NT2/D1 (cell line): ENCODE data around the gene MBD4.
"Not testable (repeated sequence)": the region's sequence is repeated elsewhere in the genome, so short reads cannot be mapped to it uniquely, and the experiment has no call there.

Experiments
- SUZ12 ChIP-seq: IDR thresholded peaks from 2 replicates; pipeline ENCODE4 v1.6.1; 2011; ENCODE audit not compliant: insufficient read length, insufficient read depth; ENCODE audit errors: extremely low read depth
- YY1 ChIP-seq: IDR thresholded peaks from 2 replicates; pipeline ENCODE4 v1.6.1; 2011; ENCODE audit not compliant: insufficient read length, insufficient read depth
- ZNF274 ChIP-seq: IDR thresholded peaks from 2 replicates; pipeline ENCODE4 v1.6.1; 2011; ENCODE audit warnings: mild to moderate bottlenecking, low read depth, low read length

- TF ChIP-seq SUZ12, YY1, ZNF274: not testable (repeated sequence)
Measured at GRCh38 chr3:129393760-129394564, 45.8 kb downstream of the MBD4 start.
